ENCODE results near the gene PXDN.
"Not testable (repeated sequence)": the region's sequence is repeated elsewhere in the genome, so short reads cannot be mapped to it uniquely, and the experiment has no call there.

PXDN gene

GRCh38 chr2:1627628-1628381 is 116.5 kb downstream of the PXDN start:
- DNase-seq (ENCODE audit: low read depth): no peak

GRCh38 chr2:1626271-1626681 is 118.0 kb downstream of the PXDN start:
- no peak for DNase-seq (ENCODE audit: low read depth)

- DNase-seq (ENCODE audit: low read depth): no peak
These were observed 118.9 kb downstream of the PXDN start for GRCh38 chr2:1625281-1626001.

GRCh38 chr2:1623906-1624445 is 120.3 kb downstream of the PXDN start:
- no peak for DNase-seq (ENCODE audit: low read depth)

- no peak for DNase-seq (ENCODE audit: low read depth)
These were observed 121.7 kb downstream of the PXDN start for GRCh38 chr2:1622521-1623200.

GRCh38 chr2:1621976-1622375 is 122.3 kb downstream of the PXDN start:
- not testable (repeated sequence) for DNase-seq (ENCODE audit: low read depth)

- DNase-seq (ENCODE audit: low read depth): no peak
These were observed 122.8 kb downstream of the PXDN start for GRCh38 chr2:1621501-1621900.

GRCh38 chr2:1621041-1621440 is 123.3 kb downstream of the PXDN start:
- no peak for DNase-seq (ENCODE audit: low read depth)

- no peak for DNase-seq (ENCODE audit: low read depth)
These were observed 124.2 kb downstream of the PXDN start for GRCh38 chr2:1620081-1620480.

- no peak for DNase-seq (ENCODE audit: low read depth)
These were observed 124.8 kb downstream of the PXDN start for GRCh38 chr2:1619556-1619955.

- DNase-seq (ENCODE audit: low read depth): no peak
These were observed 125.3 kb downstream of the PXDN start for GRCh38 chr2:1618974-1619373.

GRCh38 chr2:1618191-1618961 is 125.9 kb downstream of the PXDN start:
- no peak for DNase-seq (ENCODE audit: low read depth)

- DNase-seq (ENCODE audit: low read depth): no peak
These were observed 126.8 kb downstream of the PXDN start for GRCh38 chr2:1617425-1618021.

- DNase-seq (ENCODE audit: low read depth): no peak
These were observed 129.8 kb downstream of the PXDN start for GRCh38 chr2:1614564-1614963.

GRCh38 chr2:1613731-1614354 is 130.5 kb downstream of the PXDN start:
- DNase-seq (ENCODE audit: low read depth): no peak

- no peak for DNase-seq (ENCODE audit: low read depth)
These were observed 131.3 kb downstream of the PXDN start for GRCh38 chr2:1613078-1613445.

GRCh38 chr2:1612391-1613077 is 131.8 kb downstream of the PXDN start:
- DNase-seq (ENCODE audit: low read depth): no peak

- no peak for DNase-seq (ENCODE audit: low read depth)
These were observed 132.4 kb downstream of the PXDN start for GRCh38 chr2:1611886-1612285.

GRCh38 chr2:1610096-1610485 is 134.2 kb downstream of the PXDN start:
- DNase-seq (ENCODE audit: low read depth): no peak

GRCh38 chr2:1609485-1610095 is 134.7 kb downstream of the PXDN start:
- no peak for DNase-seq (ENCODE audit: low read depth)

Data from stimulated activated CD8-positive, alpha-beta memory T cell treated with anti-CD3 and anti-CD28 coated beads, Interleukin-12 subunit alpha, Interleukin-12 subunit beta, amount 100 ng/mL, for 1 hour (primary cell).